Cardiac muscle cell (in vitro differentiated cells and primary cell): ENCODE measurements around the gene PROSER2. TPM values are rescaled to one million over a fixed set of nuclear protein-coding genes. Genes with fewer than 3 reads are reported as not detected.

Experiments
- DNase-seq, 2 donors: peaks; one replicate each; pipeline versions ENCODE4 v3.0.0 to v3.0.0-alpha.2; 2010 to 2017; ENCODE audit warnings: low read depth in 1 of 2, low spot score in 1 of 2
- H3K27ac ChIP-seq: fragments of 200-600 bp; sonication (generic); 2 replicates; pipeline ENCODE4 v1.5.1; 2016
- H3K27me3 ChIP-seq: fragments of 200-600 bp; sonication (generic); 2 replicates; pipeline ENCODE4 v1.6.0; 2016; ENCODE audit warnings: control low read depth
- H3K36me3 ChIP-seq: fragments of 200-600 bp; sonication (generic); 2 replicates; pipeline ENCODE4 v1.5.1; 2016; ENCODE audit warnings: control low read depth
- H3K4me1 ChIP-seq: fragments of 200-600 bp; sonication (generic); 2 replicates; pipeline ENCODE4 v1.8.1; 2017; ENCODE audit warnings: low read depth, mild to moderate bottlenecking, mixed run types
- H3K4me3 ChIP-seq: fragments of 200-600 bp; sonication (generic); 2 replicates; pipeline ENCODE4 v1.5.1; 2016; ENCODE audit warnings: mild to moderate bottlenecking
- H3K9me3 ChIP-seq: fragments of 200-600 bp; sonication (generic); 2 replicates; pipeline ENCODE4 v1.5.1; 2017; ENCODE audit warnings: low read depth, mild to moderate bottlenecking, control low read depth
- CTCF ChIP-seq: IDR thresholded peaks from 2 replicates; pipeline ENCODE4 v1.5.1; 2012; ENCODE audit warnings: low read depth, mild to moderate bottlenecking, low read length
- polyA plus RNA-seq: library from polyadenylated mRNA; unstranded; fragments of >200 nt; fragmentation: Nextera tagmentation; extraction: Ambion mirVana; gene quantifications from 2 replicates; pipeline ENCODE4 v1.2.1, GENCODE V29; 2016
- total RNA-seq: library from RNA; depleted of rRNA; stranded (reverse); fragments of >200 nt; gene quantifications from 2 replicates; pipeline ENCODE4 v1.2.3, GENCODE V29; 2016

The PROSER2 gene
- total and polyA plus RNA-seq, 2 experiments from 2014 or later: 11.4 to 20.7 TPM

GRCh38 chr10:11806706-11807105, 16.4 kb upstream of the PROSER2 start:
- H3K27ac ChIP-seq: no peak overlapping the region
- H3K9me3 ChIP-seq: no peaks in the 10 kb centered on the region
- H3K4me1 ChIP-seq: no peaks in the 10 kb centered on the region

GRCh38 chr10:11808808-11809207, 14.3 kb upstream of the PROSER2 start:
- no peaks in the 10 kb centered on the region for H3K27me3 ChIP-seq
- no peak for TF ChIP-seq CTCF
- no peaks in the 10 kb centered on the region for H3K36me3 ChIP-seq
- no peaks in the 10 kb centered on the region for H3K4me1 ChIP-seq
- no peak overlapping the region for H3K4me3 ChIP-seq
- H3K27ac ChIP-seq: no peak overlapping the region
- no peaks in the 10 kb centered on the region for H3K9me3 ChIP-seq
- no peak for DNase-seq

More at GRCh38 chr10:11806706-11807105, 16.4 kb upstream of the PROSER2 start:
- TF ChIP-seq CTCF: no peak
- Histone ChIP-seq H3K36me3 (no peaks in the 10 kb centered on the region), H3K4me3 (no peak overlapping the region), H3K27me3 (no peaks in the 10 kb centered on the region)
- DNase-seq: no peak

GRCh38 chr10:11810313-11810766, 12.8 kb upstream of the PROSER2 start:
- H3K27ac ChIP-seq: no peak overlapping the region
- TF ChIP-seq CTCF: no peak
- H3K27me3 ChIP-seq: no peaks in the 10 kb centered on the region
- H3K4me1 ChIP-seq: no peaks in the 10 kb centered on the region
- no peak overlapping the region for H3K4me3 ChIP-seq
- H3K9me3 ChIP-seq: no peaks in the 10 kb centered on the region
- H3K36me3 ChIP-seq: no peaks in the 10 kb centered on the region
- peak in 1 of 2 donors; percentile 48 for DNase-seq

GRCh38 chr10:11810973-11811372, 12.2 kb upstream of the PROSER2 start:
- no peaks in the 10 kb centered on the region for H3K9me3 ChIP-seq
- H3K4me1 ChIP-seq: no peaks in the 10 kb centered on the region
- no peaks in the 10 kb centered on the region for H3K36me3 ChIP-seq
- no peak for TF ChIP-seq CTCF
- no peak for DNase-seq
- no peak overlapping the region for H3K4me3 ChIP-seq
- H3K27me3 ChIP-seq: no peaks in the 10 kb centered on the region
- no peak overlapping the region for H3K27ac ChIP-seq

GRCh38 chr10:11813177-11813576, 10.0 kb upstream of the PROSER2 start:
- no peaks in the 10 kb centered on the region for H3K4me1 ChIP-seq
- no peaks in the 10 kb centered on the region for H3K27me3 ChIP-seq
- no peak for DNase-seq
- TF ChIP-seq CTCF: no peak
- no peaks in the 10 kb centered on the region for H3K36me3 ChIP-seq
- no peak overlapping the region for H3K27ac ChIP-seq
- H3K9me3 ChIP-seq: no peaks in the 10 kb centered on the region
- no peak overlapping the region for H3K4me3 ChIP-seq
